AG09309 (cell line): ENCODE data around the gene TRIOBP.

Source experiments
- DNase-seq: peaks from one replicate; pipeline ENCODE4 v3.0.0-alpha.2; 2010; ENCODE audit warnings: low read depth
- H3K4me3 ChIP-seq: 2 replicates; pipeline ENCODE4 v1.5.1; 2011; ENCODE audit warnings: mild to moderate bottlenecking, low read depth, low read length, moderate library complexity; ENCODE audit not compliant: control insufficient read depth
- TF ChIP-seq, protein P1 (sequence below): IDR thresholded peaks from 2 replicates; pipeline ENCODE4 v1.5.1; 2011; ENCODE audit warnings: mild to moderate bottlenecking, low read depth, low read length, inconsistent platforms; ENCODE audit not compliant: insufficient read depth, control insufficient read depth; ENCODE audit errors: missing control alignments

The TRIOBP gene

DNA sequence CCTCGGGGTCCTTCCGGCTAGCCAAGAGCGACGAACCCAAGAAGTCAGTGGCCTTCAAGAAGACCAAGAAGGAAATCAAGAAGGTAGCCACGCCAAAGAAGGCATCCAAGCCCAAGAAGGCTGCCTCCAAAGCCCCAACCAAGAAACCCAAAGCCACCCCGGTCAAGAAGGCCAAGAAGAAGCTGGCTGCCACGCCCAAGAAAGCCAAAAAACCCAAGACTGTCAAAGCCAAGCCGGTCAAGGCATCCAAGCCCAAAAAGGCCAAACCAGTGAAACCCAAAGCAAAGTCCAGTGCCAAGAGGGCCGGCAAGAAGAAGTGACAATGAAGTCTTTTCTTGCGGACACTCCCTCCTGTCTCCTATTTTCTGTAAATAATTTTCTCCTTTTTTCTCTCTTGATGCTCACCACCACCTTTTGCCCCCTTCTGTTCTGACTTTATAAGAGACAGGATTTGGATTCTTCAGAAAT is 109.0 kb downstream of the TRIOBP start:
- TF ChIP-seq, protein P1, sequence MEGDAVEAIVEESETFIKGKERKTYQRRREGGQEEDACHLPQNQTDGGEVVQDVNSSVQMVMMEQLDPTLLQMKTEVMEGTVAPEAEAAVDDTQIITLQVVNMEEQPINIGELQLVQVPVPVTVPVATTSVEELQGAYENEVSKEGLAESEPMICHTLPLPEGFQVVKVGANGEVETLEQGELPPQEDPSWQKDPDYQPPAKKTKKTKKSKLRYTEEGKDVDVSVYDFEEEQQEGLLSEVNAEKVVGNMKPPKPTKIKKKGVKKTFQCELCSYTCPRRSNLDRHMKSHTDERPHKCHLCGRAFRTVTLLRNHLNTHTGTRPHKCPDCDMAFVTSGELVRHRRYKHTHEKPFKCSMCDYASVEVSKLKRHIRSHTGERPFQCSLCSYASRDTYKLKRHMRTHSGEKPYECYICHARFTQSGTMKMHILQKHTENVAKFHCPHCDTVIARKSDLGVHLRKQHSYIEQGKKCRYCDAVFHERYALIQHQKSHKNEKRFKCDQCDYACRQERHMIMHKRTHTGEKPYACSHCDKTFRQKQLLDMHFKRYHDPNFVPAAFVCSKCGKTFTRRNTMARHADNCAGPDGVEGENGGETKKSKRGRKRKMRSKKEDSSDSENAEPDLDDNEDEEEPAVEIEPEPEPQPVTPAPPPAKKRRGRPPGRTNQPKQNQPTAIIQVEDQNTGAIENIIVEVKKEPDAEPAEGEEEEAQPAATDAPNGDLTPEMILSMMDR = no peak
- peak overlapping the region; percentile 76 for H3K4me3 ChIP-seq
- no peak for DNase-seq

DNA sequence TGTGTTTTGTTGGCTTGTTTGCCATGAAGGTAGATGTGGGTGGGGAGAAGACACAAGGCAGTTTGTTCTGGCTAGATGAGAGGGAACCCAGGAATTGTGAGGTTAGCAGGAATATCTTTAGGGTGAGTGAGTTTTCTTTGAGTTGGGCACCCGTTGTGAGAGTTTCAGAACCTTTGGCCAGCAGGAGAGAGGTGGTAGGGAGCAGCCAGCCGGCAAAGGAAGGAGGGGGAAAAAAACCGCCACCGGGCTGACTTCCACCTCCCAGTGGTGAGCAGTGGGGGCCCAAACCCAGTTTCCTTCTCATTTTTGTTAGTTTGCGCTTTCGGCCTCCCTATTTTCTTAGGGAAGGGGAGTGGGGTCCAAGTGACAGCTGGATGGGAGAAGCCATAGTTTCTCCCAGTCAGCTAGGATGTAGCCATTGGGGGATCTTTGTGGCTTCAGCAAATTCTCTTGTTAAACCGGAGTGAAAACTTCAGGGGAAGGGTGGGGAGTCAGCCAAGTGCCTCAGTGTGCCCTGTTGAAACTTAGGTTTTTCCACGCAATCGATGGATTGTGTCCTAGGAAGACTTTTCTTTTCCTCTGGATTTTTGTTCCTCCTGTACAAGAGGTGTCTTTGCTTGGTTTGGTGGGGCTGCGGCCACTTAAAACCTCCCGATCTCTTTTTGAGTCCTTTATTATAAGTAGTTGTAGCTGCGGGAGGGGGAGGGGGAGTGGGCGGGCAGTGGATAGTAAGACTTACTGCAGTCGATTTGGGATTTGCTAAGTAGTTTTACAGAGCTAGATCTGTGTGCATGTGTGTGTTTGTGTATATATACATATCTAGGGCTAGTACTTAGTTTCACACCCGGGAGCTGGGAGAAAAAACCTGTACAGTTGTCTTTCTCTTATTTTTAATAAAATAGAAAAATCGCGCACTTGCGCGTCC is 109.8 kb downstream of the TRIOBP start:
- TF ChIP-seq, protein P1 = peak; percentile 13
- H3K4me3 ChIP-seq = peak overlapping the region; percentile 76
- DNase-seq = no peak

DNA sequence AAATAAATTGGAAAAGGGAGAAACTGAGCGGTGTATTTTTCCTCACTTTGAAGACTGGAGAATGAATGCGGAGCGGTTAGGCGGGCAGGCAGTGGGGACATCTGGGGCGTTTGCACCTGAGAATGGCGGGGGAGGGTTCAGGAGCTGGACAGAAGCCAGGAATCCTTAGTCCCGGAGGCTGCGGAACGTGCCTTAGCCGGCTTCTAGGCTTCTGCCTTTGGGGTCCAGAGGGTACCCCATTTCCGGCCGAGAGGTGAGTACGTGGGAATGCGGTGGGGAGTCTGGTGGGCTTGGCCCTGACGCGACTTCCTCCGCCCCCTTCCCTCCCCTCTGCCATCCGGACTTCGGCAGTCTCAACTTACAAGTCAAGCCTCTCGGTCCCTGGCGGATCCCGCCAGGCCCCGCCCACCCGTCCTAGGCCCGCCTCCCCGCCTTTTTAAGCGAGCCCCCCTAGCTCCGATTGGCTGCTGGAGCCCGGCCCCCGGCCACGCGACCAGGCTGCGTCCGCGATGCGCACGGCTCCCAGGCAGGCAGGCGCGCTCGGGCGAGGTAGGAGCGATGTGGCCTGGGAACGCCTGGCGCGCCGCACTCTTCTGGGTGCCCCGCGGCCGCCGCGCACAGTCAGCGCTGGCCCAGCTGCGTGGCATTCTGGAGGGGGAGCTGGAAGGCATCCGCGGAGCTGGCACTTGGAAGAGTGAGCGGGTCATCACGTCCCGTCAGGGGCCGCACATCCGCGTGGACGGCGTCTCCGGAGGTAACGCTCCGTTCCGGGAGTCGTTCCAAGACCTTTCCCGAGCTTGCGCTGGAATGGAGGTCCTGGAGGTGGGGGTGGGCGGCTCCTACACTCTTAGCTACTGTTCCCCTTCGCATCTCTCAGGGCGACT is 110.8 kb downstream of the TRIOBP start, which contains the start of gene GCAT:
Gene GCAT (plus strand): TSS at position 525 of the 884 bp plus-strand sequence. CDS start 34 bp downstream, at position 559.
- H3K4me3 ChIP-seq = peak within 1 kb of the TSS; percentile 76

DNA sequence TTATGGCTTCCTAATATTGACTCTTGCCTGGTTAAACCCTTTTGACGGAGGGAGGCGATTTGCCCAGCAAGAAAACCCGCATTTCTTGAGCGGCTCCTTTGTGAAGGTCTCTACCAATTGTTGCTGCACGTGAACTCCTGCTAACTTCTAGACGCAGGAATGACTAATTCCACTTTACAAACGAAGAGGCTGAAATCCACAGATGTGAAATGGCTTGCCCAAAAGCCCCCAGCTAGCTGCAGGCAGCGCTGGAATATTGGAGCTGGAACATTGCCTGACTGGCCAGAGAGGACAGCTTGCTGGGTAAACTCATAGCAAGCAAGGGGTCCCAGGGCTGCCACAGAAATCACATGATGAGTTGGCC is 111.4 kb downstream of the TRIOBP start:
- TF ChIP-seq, protein P1 = no peak
- H3K4me3 ChIP-seq = peak overlapping the region; percentile 76
- no peak for DNase-seq

More for the DNA sequence above, 110.8 kb downstream of the TRIOBP start, which contains the start of gene GCAT:
- TF ChIP-seq, protein P1 = no peak
- DNase-seq = peak; percentile 74

DNA sequence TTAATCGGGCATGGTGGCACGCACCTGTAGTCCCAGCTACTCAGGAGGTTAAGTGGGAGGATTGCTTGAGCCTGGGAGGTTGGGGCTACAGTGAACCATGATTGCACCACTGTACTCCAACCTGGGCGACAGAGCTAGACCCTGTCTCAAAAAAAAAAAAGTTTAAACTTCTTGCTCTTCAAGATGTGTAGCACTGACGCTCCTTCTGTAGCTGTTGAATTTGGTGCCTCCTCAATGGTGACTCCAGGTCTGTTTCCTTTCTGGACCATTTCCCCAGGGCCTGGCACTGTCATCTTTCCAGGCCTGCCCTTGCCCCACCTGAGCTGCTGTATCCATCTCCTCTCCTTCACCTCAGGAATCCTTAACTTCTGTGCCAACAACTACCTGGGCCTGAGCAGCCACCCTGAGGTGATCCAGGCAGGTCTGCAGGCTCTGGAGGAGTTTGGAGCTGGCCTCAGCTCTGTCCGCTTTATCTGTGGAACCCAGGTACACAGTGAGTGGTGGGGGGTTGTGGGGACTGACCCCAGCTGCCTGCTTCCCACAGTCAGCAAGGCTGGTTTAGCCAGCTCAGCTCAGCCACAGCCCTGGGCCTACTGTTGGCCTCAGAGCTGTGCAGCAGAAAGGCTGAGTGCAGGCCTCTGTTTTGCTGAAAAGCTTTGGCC is 113.0 kb downstream of the TRIOBP start:
- H3K4me3 ChIP-seq = no peak overlapping the region
- no peak for DNase-seq
- TF ChIP-seq, protein P1 = no peak

DNA sequence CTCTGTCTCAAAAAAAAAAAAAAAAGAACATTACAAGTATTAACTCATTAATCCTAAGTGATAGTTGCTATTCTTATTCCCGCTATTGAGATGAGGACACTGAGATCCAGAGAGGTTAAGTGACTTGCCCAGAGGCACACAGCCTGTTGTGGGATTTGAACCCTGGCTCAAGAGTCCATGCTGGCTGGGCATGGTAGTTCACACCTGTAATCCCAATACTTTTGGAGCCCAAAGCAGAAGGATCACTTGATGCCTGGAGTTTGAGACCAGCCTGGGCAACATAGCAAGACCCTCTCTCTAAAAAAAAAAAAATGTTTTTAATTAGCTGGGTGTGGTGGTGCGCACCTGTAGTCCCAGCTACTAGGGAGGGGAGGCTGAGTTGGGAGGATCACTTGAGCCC is 115.0 kb downstream of the TRIOBP start:
- H3K4me3 ChIP-seq = no peak overlapping the region
- TF ChIP-seq, protein P1 = no peak
- no peak for DNase-seq
